Activated T-cell treated with anti-CD3 and anti-CD28 coated beads, Interleukin-2, amount 50 U/mL, for 4 hours (primary cell): ENCODE results near the gene PHLDA1. TPM values are rescaled to one million over a fixed set of nuclear protein-coding genes. Genes with fewer than 3 reads are reported as not detected.

Experiments
- ATAC-seq, 2 donors: fragments of 200-7000 bp; cut with Tn5 transposase; one replicate each; pipeline ENCODE4 v1.10.0; 2021
- DNase-seq: peaks from one replicate; pipeline ENCODE4 v3.0.0-alpha.2; 2020
- H3K27me3 Mint-ChIP-seq: one replicate; pipeline ENCODE4 v1.8.0; 2021; ENCODE audit warnings: low read depth, mixed read lengths
- H3K36me3 Mint-ChIP-seq: one replicate; pipeline ENCODE4 v1.8.0; 2022; ENCODE audit warnings: mixed read lengths; ENCODE audit not compliant: insufficient read depth
- H3K4me1 Mint-ChIP-seq: one replicate; pipeline ENCODE4 v1.8.0; 2021; ENCODE audit warnings: low read depth, mixed read lengths
- H3K4me3 Mint-ChIP-seq: one replicate; pipeline ENCODE4 v1.8.0; 2021; ENCODE audit warnings: mild to moderate bottlenecking, moderate library complexity, mixed read lengths
- H3K9me3 Mint-ChIP-seq: one replicate; pipeline ENCODE4 v1.8.0; 2021; ENCODE audit warnings: mixed read lengths
- total RNA-seq, 3 donors: library from RNA; stranded (reverse); gene quantifications; one replicate each; pipeline ENCODE4 v1.2.1, GENCODE V29; 2021

The PHLDA1 gene
- total RNA-seq, 3 donors from 2014 or later, result 36.8 to 52.2 (median 37.2) TPM

DNA sequence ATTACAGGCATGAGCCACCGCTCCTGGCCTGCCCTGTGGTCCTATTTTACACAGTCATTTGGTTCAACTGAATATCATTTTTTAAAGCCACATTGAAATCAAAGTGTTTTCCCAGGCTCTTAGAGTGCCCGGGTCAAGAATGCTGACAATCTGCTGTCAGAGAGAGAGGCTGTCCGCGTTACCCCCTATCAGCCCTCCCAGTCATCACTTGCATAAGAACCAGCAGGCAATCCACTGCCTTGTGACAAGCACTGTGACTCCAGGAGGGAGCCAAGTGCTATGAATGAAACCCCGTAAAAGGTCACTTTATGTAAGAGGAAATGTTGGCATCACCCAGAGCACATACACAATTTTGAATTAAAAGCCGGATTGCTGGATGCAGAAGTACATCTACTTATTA, 13.5 kb downstream of the PHLDA1 start:
- no peak for DNase-seq
- Mint-ChIP-seq H3K36me3 (no peaks in the 10 kb centered on the region), H3K9me3 (no peaks in the 10 kb centered on the region), H3K27me3 (no peaks in the 10 kb centered on the region), H3K4me3 (no peak overlapping the region), H3K4me1 (peaks cover 46% of the 10 kb centered on the region)
- no peak for ATAC-seq

DNA sequence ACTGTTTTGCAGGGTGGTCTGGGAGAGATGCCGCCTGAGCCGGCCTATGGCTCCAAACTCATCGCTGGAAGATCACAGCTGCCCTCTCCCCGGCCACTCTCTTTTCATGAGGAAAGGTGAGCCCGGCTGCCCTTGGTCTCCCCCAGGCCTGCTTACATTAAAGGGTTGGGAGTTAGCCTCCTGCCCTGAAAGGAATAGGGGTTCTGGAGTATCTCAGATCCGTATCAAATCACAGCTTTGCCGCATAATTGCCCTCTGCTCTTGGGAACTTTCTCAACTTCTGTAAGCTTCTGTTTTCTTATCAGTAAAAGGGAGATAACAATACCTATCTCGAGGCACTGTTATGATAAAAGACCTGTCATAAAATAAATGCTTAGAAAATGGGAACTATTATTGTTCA, 17.6 kb downstream of the PHLDA1 start:
- Mint-ChIP-seq H3K27me3 (no peaks in the 10 kb centered on the region), H3K4me1 (peaks cover 20% of the 10 kb centered on the region), H3K9me3 (no peaks in the 10 kb centered on the region), H3K4me3 (no peak overlapping the region), H3K36me3 (no peaks in the 10 kb centered on the region)
- no peak for DNase-seq
- no peak for ATAC-seq

DNA sequence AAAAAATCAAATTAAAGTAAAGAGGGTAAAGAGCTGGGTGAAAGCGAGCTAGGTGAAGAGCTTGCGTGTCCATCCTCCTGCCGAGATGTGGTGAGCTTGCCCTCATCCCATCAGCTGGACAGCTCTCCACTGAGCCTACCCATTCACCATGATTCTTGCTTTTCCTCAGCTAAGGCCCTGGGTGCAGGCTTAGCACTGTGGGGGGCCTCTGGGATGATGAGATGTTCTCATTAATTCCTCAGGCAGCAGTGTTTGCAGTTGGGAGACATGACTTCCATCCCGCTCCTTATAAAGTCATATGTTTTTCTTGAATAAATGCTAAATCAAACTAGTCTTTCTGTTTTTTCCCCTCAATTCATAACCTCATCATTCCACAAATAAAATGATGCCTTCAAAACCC, 18.0 kb downstream of the PHLDA1 start:
- Mint-ChIP-seq H3K36me3 (no peaks in the 10 kb centered on the region), H3K4me3 (no peak overlapping the region), H3K4me1 (peaks cover 17% of the 10 kb centered on the region), H3K27me3 (no peaks in the 10 kb centered on the region), H3K9me3 (no peaks in the 10 kb centered on the region)
- ATAC-seq, result no peak
- DNase-seq, result no peak

DNA sequence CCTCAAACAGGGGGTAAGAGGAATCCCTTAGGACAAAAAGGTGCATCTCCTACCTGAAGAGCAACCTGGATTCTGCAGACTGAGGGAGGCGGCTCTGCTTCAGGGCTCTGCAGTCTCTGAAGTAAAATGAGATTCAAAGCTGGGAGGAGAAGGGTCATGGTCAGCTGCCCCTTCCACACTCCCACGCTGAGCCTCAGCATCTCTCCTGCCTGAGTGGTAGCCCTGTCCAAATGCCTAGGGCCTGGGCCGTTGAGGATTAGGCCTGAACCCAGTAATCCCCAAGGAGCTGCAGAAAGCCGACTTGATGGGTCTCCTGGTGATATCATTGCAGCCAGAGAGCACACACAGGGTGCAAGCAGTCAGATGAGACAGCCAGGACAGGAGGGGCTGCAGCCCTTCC, 18.9 kb downstream of the PHLDA1 start:
- no peak for DNase-seq
- peaks cover 12% of the 10 kb centered on the region for H3K4me1 Mint-ChIP-seq
- H3K4me3 Mint-ChIP-seq, result no peak overlapping the region
- H3K9me3 Mint-ChIP-seq, result no peaks in the 10 kb centered on the region
- H3K27me3 Mint-ChIP-seq, result no peaks in the 10 kb centered on the region
- ATAC-seq, result no peak
- H3K36me3 Mint-ChIP-seq, result no peaks in the 10 kb centered on the region

DNA sequence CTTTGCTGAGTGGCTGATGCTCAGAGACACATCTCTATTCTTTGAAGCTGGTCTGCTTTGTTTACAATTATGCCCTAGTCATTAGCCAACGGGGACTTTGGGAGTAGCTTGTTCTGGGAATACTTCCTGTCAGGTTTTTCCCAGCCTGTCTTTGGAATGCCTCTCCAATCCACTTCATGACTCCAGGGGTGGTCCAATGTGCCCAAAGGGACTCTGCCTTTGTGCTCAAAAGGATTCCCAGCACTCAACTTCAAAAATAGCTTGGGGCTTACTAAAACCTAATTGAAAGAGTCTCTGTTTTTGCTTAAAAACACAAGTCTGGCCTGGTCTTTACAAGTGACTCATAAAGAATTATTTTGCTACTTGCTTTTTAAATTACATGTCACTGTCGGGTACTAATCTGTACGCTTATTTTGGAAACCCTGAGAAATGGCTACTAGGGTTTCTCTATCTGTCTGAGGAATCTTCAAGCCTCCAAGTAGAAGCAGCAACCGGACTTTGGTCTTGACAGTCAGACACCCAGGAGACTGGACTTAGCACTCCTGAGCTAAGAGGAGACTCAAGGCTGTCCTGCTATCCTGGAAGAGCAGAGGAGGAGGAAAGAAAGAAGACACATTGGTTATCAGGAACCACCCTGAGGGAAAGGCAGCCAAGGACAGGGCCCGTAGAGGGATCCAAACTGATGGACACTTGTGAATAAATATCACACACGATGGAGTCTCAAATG, 20.7 kb downstream of the PHLDA1 start:
- no peak overlapping the region for H3K4me3 Mint-ChIP-seq
- no peaks in the 10 kb centered on the region for H3K9me3 Mint-ChIP-seq
- DNase-seq (no peak), ATAC-seq (no peak)
- H3K4me1 Mint-ChIP-seq, result peaks cover 8% of the 10 kb centered on the region
- no peaks in the 10 kb centered on the region for H3K36me3 Mint-ChIP-seq
- no peaks in the 10 kb centered on the region for H3K27me3 Mint-ChIP-seq

DNA sequence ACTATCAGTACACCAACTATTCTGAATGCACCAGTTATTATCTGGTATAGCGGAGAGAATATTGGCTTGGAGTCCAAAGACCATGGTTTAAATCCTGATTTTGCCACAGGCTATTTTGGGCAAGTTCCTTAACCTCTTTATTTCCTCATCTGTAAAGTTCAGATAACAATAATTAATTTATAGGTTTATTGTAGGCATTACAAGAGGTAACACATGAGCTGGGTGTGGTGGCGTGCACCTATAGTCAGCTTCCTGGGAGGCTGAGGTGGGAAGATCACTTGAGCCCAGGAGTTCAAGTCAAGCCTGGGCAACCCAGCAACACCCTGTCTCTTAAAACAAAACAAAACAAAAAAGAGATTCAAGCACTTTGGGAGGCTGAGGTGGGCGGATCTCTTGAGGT, 23.1 kb downstream of the PHLDA1 start:
- H3K4me3 Mint-ChIP-seq, result no peak overlapping the region
- H3K27me3 Mint-ChIP-seq, result peaks cover 2% of the 10 kb centered on the region
- no peaks in the 10 kb centered on the region for H3K4me1 Mint-ChIP-seq
- no peak for DNase-seq
- peaks cover 8% of the 10 kb centered on the region for H3K9me3 Mint-ChIP-seq
- H3K36me3 Mint-ChIP-seq, result no peaks in the 10 kb centered on the region
- ATAC-seq, result no peak

DNA sequence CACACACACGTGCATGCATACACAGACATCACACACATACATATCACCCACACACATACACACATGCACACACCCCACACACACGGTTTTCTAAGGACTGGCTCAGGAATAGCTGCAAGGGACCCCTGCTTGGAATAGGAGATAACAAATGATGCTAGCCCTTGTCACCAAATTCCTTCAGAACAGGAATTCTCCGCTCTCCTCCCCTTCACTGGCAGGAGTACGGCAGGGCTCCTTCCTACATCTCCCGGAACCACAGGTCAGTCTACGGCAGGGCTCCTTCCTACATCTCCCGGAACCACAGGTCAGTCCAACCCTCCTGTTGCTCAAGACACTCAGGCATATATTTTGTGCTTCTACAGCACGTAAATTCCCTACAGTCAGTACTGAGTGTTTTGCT, 23.9 kb downstream of the PHLDA1 start:
- no peaks in the 10 kb centered on the region for H3K36me3 Mint-ChIP-seq
- ATAC-seq (no peak), DNase-seq (no peak)
- no peak overlapping the region for H3K4me3 Mint-ChIP-seq
- H3K9me3 Mint-ChIP-seq, result peaks cover 8% of the 10 kb centered on the region
- peaks cover 2% of the 10 kb centered on the region for H3K27me3 Mint-ChIP-seq
- no peaks in the 10 kb centered on the region for H3K4me1 Mint-ChIP-seq

DNA sequence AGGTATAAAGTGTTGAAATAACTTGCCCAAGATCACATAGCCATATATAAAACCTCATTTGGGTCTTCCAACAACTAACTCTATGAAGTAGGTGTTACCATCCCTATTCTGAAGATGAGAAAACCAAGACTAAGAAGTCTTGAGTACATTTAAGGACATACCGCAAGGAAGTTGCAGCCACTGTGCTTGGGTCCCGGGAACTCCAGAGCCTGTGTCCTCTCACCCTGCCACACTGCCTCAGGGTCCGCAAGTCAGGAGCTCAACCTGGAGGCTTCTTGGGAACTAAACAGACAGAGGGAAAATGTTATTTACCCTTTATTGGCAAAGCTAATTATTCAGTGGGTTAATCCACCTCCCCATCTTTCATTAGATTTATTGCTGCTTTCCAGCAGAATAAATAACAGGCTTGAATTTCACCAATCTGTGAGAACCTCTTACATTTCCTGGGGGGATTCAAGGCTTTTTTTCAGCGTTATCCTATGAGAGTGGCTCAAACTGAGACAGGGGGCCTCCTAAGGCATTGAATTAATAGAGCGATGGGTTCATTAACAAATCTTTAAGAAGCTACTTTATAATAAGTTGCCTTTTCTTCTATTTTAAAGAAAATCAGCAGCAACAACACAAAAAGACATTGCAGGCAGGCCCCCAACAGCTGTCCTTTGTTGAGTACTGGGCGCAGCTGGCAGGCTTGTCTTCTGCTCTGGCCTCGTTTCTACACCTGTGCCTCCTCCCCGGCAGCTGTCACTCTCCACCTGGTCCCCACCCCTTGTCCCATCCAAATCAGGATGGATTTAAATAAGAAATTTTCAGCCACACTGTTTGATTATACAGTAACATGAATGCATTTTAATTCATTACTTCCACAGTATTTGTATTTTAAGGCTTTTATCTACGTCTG, 25.3 kb downstream of the PHLDA1 start:
- Mint-ChIP-seq H3K4me3 (no peak overlapping the region), H3K4me1 (no peaks in the 10 kb centered on the region), H3K27me3 (peaks cover 2% of the 10 kb centered on the region), H3K36me3 (no peaks in the 10 kb centered on the region), H3K9me3 (peaks cover 8% of the 10 kb centered on the region)
- ATAC-seq (no peak), DNase-seq (no peak)

DNA sequence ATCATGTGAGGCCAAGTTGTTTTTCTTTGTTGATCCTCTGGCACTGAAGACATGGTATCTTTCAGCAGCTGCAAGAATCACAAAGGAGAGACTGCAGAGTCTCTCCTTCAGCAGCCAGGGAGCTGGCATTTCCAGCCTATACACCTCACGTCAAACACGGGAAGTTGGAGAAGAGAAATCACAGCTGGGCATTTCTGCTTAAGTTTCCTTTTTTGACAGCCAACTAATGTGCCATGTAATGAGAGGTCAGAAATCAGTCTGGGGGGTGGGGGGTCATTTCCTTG, 28.3 kb downstream of the PHLDA1 start:
- no peaks in the 10 kb centered on the region for H3K4me1 Mint-ChIP-seq
- H3K36me3 Mint-ChIP-seq, result no peaks in the 10 kb centered on the region
- H3K27me3 Mint-ChIP-seq, result peaks cover 2% of the 10 kb centered on the region

DNA sequence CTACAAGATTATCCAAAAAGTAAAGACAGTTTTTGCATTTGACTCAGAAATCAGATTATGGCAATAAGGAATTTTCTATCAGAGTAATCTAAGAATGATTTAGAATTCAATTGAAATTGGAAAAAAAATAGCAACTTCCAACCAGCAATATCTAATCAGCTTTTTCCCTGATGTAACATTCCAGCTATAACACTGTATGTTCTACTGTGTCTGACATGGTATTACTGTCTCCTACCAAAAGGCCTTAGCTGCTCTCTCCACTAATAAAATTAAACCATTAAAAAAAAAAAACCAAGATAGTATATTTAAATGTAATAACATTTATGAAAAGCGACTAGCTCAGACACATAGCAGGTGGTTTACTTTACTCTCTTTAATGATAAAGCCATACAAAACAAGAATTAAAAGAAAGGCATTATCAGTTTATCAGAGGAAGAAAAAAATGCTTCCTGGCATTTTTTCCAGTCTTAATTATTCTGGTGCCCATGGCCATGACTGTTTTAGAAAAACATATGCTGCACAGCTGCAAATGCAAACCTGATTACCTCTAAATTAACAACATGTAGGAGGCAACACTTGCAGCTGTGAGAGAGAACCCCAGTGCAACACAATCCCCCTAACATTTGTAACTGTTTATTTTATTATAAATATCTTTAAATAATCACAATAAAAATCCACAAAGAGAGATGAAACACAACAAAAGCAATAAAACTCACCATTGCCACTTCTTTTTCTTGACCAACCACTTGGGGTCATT, 28.8 kb downstream of the PHLDA1 start:
- Mint-ChIP-seq H3K36me3 (no peaks in the 10 kb centered on the region), H3K4me3 (no peak overlapping the region), H3K27me3 (peaks cover 2% of the 10 kb centered on the region), H3K9me3 (peaks cover 8% of the 10 kb centered on the region), H3K4me1 (no peaks in the 10 kb centered on the region)
- ATAC-seq (no peak), DNase-seq (no peak)

More for the DNA sequence above, 28.3 kb downstream of the PHLDA1 start:
- DNase-seq (no peak), ATAC-seq (no peak)
- no peak overlapping the region for H3K4me3 Mint-ChIP-seq
- H3K9me3 Mint-ChIP-seq, result peaks cover 8% of the 10 kb centered on the region

DNA sequence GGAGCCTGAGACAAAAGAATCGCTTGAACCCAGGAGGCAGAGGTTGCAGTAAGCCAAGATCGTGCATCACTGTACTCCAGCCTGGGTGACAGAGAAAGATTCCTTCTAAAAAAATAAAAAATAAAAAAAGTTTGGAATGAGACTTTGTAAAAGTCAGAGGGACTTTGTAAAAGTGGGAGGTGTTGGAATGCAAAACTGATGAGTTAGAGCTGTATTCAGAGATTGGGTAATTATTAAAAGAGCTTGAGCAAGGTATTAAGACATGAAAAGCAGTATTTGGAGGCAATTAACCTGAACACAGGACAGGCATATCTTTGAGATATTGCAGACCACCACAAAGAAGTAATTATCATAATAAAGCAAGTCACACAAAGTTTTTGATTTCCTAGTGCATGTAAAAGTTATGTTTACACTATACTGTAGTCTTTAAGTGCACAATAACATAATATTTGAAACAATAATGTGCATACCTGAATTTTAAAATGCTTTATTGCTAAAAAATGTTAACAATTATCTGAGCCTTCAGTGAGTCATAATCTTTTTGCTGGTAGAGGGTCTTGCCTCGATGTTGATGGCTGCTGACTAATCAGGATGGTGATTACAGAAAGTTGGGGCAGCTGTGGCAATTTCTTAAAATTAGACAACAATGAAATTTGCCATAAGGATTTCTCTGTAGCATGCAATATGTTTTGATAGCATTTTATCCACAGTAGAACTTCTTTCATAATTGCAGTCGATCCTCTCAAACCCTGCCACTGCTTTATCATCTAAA, 33.1 kb downstream of the PHLDA1 start:
- Mint-ChIP-seq H3K4me3 (no peak overlapping the region), H3K4me1 (peaks cover 15% of the 10 kb centered on the region), H3K27me3 (no peaks in the 10 kb centered on the region), H3K36me3 (no peaks in the 10 kb centered on the region), H3K9me3 (no peaks in the 10 kb centered on the region)
- no peak for DNase-seq
- no peak for ATAC-seq

DNA sequence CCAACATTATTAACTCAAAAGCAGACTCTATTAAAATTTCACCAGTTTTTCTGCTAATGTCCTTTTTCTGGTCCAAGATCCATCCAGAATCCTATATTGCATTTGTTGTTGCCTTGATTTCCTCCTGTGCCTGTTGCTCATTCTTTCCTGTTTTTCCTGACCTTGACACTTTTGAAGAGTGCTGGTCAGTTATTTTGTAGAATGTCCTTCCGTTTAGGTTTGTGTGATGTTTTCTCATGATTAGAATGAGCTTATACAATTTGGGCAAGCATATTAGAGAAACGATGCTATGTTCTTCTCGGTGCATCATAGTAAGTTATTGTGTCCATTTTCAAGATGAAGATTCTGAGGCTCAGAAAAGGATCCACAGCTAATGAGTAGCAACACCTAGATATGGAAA, 33.9 kb downstream of the PHLDA1 start:
- H3K36me3 Mint-ChIP-seq, result no peaks in the 10 kb centered on the region
- no peak for DNase-seq

DNA sequence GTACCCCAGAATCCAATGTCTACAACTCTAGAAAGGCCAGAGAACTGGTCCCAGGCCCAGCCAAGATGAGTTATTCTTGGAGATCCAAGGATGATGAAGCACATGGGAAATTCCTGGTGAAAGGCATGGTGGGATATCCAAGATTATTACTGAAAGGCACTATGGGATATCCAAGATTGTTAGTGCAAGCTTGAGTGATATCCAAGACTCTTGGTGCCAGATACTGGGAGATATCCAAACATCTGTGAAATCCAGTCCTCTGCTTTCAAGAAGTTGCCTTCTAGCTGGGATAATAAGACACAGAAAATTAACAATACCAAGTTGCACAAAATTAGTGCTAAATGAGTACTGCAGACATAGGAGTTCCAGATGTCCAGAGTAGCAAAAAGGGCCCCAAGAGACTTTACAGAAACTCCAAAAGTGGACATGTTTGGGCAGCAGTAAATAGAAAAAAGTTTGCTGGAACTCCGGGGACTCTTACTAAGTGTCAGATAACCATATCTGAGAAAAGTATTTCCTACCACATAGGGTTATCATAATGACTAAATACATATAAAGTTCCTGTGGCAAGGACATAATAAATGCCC, 34.6 kb downstream of the PHLDA1 start:
- Mint-ChIP-seq H3K4me3 (no peak overlapping the region), H3K4me1 (peaks cover 18% of the 10 kb centered on the region), H3K36me3 (no peaks in the 10 kb centered on the region), H3K9me3 (no peaks in the 10 kb centered on the region), H3K27me3 (no peaks in the 10 kb centered on the region)
- ATAC-seq, result no peak
- no peak for DNase-seq

More for the DNA sequence above, 33.9 kb downstream of the PHLDA1 start:
- Mint-ChIP-seq H3K4me3 (no peak overlapping the region), H3K9me3 (no peaks in the 10 kb centered on the region), H3K4me1 (peaks cover 18% of the 10 kb centered on the region), H3K27me3 (no peaks in the 10 kb centered on the region)
- no peak for ATAC-seq

DNA sequence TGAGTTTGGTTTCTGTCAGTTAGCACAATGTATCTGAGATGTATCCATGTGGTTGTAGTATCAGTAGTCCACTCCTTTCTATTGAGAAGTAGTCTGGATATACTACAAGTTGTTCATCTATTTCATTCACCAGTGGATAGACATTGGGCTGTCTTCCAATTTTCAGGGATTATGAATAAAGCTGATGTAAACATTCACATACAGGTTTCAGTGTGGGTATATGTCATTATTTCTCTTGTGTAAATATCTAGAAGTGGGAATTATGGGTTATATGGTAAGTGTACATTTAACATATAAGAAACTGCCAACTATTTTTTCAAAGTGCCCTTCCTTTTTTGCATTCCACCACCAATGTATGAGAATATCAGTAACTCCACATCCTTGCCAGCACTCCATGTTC, 35.9 kb downstream of the PHLDA1 start:
- Mint-ChIP-seq H3K4me1 (peaks cover 20% of the 10 kb centered on the region), H3K36me3 (no peaks in the 10 kb centered on the region), H3K27me3 (no peaks in the 10 kb centered on the region), H3K9me3 (no peaks in the 10 kb centered on the region), H3K4me3 (no peak overlapping the region)
- ATAC-seq (no peak), DNase-seq (no peak)
